ENCODE data around the gene PRKCH. TPM values are rescaled to one million over a fixed set of nuclear protein-coding genes. Genes with fewer than 3 reads are reported as not detected.

The PRKCH gene
- total RNA-seq, 1 experiment from 2014 or later = 2.7 TPM

DNA sequence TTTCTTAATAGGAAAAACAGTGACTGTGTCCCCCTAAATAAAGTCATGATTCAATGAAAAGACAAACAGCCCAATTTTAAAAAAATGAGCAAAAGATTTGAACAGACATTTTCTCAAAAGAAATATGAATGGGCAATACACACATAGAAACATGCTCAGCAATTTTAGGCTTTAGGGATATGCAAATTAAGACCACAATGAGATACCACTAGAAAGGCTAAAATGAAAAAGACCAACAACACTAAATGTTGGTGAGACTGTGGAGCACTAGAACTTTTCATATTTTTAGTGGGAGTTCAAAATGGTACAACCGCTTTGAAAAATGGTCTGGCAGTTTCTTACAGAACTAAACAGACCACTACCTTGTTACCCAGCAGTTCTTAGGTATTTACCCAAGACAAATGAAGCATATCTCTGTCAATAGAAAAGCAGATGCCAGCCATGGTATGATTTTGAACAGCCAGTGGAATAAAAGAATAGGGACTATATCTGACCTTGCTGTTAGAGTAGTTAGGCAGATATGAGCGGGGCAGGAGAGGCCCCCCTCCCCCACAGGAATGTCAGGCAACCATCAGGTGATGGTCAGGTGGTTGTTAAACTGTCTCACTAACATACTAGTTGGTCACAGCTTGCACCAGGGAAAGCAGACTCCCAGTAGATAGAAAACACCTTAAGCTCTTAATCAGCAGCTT, 108.8 kb downstream of the PRKCH start:
- BruUV-seq (replicated peaks) = no TSS peak
- intact Hi-C loops (cut with micrococcal nuclease; ENCODE audit: unreplicated experiment) = no loop called here
- DNase-seq (ENCODE audit: low read depth, low spot score) (no peak), ATAC-seq (no peak)
- H3K4me3 ChIP-seq (ENCODE audit: low read depth in 2 of 2, low read length in 2 of 2) = no peak overlapping the region
- no peaks in the 10 kb centered on the region for H3K27me3 ChIP-seq (ENCODE audit: control insufficient read depth, insufficient read depth, low read length)
- H3K4me1 ChIP-seq (ENCODE audit: control insufficient read depth, insufficient read depth, low read length) = no peaks in the 10 kb centered on the region
- H3K36me3 ChIP-seq (ENCODE audit: control insufficient read depth, insufficient read depth, low read length) = no peaks in the 10 kb centered on the region
- TF ChIP-seq SIN3A (IDR thresholded peaks at IDR 0.05; ENCODE audit: borderline replicate concordance, insufficient read depth, low read depth, low read length) = no peak
- TF ChIP-seq POLR2AphosphoS5 (IDR thresholded peaks at IDR 0.05; ENCODE audit: low read depth, low read length) = no peak
- TF ChIP-seq TCF7L2 (IDR thresholded peaks at IDR 0.05; ENCODE audit: low read depth, low read length) = no peak
- TF ChIP-seq, protein P1, sequence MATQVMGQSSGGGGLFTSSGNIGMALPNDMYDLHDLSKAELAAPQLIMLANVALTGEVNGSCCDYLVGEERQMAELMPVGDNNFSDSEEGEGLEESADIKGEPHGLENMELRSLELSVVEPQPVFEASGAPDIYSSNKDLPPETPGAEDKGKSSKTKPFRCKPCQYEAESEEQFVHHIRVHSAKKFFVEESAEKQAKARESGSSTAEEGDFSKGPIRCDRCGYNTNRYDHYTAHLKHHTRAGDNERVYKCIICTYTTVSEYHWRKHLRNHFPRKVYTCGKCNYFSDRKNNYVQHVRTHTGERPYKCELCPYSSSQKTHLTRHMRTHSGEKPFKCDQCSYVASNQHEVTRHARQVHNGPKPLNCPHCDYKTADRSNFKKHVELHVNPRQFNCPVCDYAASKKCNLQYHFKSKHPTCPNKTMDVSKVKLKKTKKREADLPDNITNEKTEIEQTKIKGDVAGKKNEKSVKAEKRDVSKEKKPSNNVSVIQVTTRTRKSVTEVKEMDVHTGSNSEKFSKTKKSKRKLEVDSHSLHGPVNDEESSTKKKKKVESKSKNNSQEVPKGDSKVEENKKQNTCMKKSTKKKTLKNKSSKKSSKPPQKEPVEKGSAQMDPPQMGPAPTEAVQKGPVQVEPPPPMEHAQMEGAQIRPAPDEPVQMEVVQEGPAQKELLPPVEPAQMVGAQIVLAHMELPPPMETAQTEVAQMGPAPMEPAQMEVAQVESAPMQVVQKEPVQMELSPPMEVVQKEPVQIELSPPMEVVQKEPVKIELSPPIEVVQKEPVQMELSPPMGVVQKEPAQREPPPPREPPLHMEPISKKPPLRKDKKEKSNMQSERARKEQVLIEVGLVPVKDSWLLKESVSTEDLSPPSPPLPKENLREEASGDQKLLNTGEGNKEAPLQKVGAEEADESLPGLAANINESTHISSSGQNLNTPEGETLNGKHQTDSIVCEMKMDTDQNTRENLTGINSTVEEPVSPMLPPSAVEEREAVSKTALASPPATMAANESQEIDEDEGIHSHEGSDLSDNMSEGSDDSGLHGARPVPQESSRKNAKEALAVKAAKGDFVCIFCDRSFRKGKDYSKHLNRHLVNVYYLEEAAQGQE (IDR thresholded peaks at IDR 0.05; ENCODE audit: insufficient read depth in 1 of 2, low read depth in 2 of 2, low read length in 1 of 2) = no peak
- TF ChIP-seq CTCF (IDR thresholded peaks at IDR 0.05) = no peak
- in situ Hi-C loops (cut with HindIII; ENCODE audit: low pct_unique_long_range_greater_than_20kb, low sequenced_read_pairs) = no loop called here
- POLR2A ChIA-PET = no interaction called here
- no peak overlapping the region for H3K27ac ChIP-seq (ENCODE audit: low read length)
- CTCF ChIA-PET = no interaction called here
- no peaks in the 10 kb centered on the region for H3K9me3 ChIP-seq (ENCODE audit: control insufficient read depth, insufficient read depth, low read depth, low read length)

DNA sequence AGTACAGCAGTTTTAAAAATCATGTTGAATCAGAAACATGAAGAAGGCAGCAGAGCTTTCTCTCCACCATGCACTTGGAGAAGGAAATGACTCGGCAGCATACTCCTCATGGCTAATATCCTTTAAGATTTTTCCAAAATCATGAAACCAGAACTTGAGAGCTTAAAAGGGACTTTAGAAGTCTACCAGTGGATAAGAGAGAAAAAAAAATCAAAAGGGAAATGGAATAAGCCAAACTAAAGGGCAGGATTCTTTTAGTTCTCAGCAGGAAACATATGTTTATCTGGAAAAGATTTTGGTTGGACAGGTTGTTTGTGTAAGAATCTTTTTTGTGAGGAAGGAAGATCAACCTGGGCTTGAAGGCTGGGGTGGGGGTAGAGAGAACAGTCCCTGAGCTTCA, 111.8 kb downstream of the PRKCH start:
- in situ Hi-C loops (cut with HindIII; ENCODE audit: low pct_unique_long_range_greater_than_20kb, low sequenced_read_pairs) (no loop called here), intact Hi-C loops (cut with micrococcal nuclease; ENCODE audit: unreplicated experiment) (no loop called here)
- H3K9me3 ChIP-seq (ENCODE audit: control insufficient read depth, insufficient read depth, low read depth, low read length) = no peaks in the 10 kb centered on the region
- no TSS peak for BruUV-seq (replicated peaks)
- ChIA-PET POLR2A (no interaction called here), CTCF (no interaction called here)
- no peaks in the 10 kb centered on the region for H3K36me3 ChIP-seq (ENCODE audit: control insufficient read depth, insufficient read depth, low read length)
- no peak overlapping the region for H3K4me3 ChIP-seq (ENCODE audit: low read depth in 2 of 2, low read length in 2 of 2)
- DNase-seq (ENCODE audit: low read depth, low spot score) (no peak), ATAC-seq (no peak)
- no peak overlapping the region for H3K27ac ChIP-seq (ENCODE audit: low read length)
- no peaks in the 10 kb centered on the region for H3K27me3 ChIP-seq (ENCODE audit: control insufficient read depth, insufficient read depth, low read length)
- no peaks in the 10 kb centered on the region for H3K4me1 ChIP-seq (ENCODE audit: control insufficient read depth, insufficient read depth, low read length)
- TF ChIP-seq CTCF (IDR thresholded peaks at IDR 0.05) (no peak), TCF7L2 (IDR thresholded peaks at IDR 0.05; ENCODE audit: low read depth, low read length) (no peak), SIN3A (IDR thresholded peaks at IDR 0.05; ENCODE audit: borderline replicate concordance, insufficient read depth, low read depth, low read length) (no peak), POLR2AphosphoS5 (IDR thresholded peaks at IDR 0.05; ENCODE audit: low read depth, low read length) (no peak)
- TF ChIP-seq, protein P1 (IDR thresholded peaks at IDR 0.05; ENCODE audit: insufficient read depth in 1 of 2, low read depth in 2 of 2, low read length in 1 of 2) = no peak

All from Panc1 (cell line).